Activated T-cell treated with anti-CD3 and anti-CD28 coated beads, Interleukin-2, amount 50 U/mL, for 1 hour (primary cell): Measurements from ENCODE around the gene PCDHGA3.
"Not testable (repeated sequence)": the region's sequence is repeated elsewhere in the genome, so short reads cannot be mapped to it uniquely, and the experiment has no call there.

Experiments
- DNase-seq: peaks from one replicate; pipeline ENCODE4 v3.0.0-alpha.2; 2020

Gene PCDHGA3

GRCh38 chr5:141343242-141343952 is at the start of gene PCDHGA3:
Gene PCDHGA3 (plus strand): TSS chr5:141343829. CDS start chr5:141344034, 205 bp downstream.
- no peak for DNase-seq

DNA sequence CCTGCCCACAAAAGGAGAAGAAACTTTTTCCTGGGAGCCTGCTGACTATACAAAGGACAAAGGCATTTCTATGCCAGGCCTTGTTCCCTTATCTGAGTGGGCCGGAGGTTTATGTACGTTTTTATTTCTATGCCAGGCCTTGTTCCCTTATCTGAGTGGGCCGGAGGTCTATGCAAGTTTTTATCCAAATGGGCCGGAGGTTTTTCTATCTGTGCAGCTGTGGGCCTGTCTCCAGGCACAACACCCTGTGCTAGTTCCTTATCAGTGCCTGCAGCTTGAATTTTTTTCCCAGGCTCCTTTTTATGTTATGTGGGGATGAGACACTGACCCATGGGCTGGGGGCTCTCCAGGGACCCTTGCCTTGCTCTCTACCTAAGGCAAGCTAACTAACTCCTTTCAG is 45.3 kb upstream of the PCDHGA3 start:
- DNase-seq, result no peak

DNA sequence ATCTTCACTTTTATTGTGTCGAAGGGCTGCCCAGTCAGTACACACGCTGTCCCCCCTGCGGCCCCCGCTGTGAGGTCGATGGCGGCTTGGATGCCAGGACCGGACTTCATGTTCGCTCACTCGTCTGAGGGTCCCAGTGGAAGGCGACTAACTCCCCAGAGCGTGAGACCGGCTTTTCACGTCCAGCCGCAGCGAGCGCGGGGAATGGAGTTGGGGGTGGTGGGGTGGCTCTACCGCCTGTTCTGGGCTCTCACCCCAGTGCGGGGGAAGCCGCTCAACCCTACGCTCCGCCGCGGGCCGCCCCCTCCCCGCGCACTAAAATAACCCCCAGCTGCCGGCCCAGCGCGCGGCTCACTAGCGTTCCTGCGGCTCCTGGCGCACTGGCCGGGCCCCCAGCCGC is 39.9 kb upstream of the PCDHGA3 start, which contains the start of gene SLC25A2:
Gene SLC25A2, minus strand, starts transcription at position 294 of the 400 bp plus-strand sequence. Its CDS starts 184 bp downstream, at position 110.
- DNase-seq, result no peak

GRCh38 chr5:141306630-141307029 is 37.0 kb upstream of the PCDHGA3 start:
- DNase-seq, result no peak

GRCh38 chr5:141313711-141314110 is 29.9 kb upstream of the PCDHGA3 start:
- DNase-seq, result no peak

- DNase-seq, result not testable (repeated sequence)
Measured at GRCh38 chr5:141316963-141317362, 26.7 kb upstream of the PCDHGA3 start.

DNA sequence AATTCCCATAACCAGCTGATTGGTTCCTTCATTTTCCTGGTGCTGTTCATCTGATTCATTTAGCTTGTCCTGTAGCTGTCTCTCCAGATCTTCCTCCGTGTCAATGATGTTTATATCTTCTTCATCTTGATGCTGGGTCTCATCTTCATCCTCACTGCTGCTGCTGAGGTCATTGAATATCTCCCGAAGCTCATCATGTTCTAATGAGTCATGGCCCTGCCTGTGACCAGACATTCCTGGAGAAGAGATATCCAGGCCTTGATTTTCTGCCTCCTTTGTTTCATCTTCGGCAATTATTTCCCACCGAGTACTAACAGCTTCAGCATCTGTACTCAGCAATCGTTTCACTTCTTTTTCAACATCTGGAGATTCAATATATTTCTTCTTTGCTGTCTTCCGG is 24.4 kb upstream of the PCDHGA3 start:
- no peak for DNase-seq

DNA sequence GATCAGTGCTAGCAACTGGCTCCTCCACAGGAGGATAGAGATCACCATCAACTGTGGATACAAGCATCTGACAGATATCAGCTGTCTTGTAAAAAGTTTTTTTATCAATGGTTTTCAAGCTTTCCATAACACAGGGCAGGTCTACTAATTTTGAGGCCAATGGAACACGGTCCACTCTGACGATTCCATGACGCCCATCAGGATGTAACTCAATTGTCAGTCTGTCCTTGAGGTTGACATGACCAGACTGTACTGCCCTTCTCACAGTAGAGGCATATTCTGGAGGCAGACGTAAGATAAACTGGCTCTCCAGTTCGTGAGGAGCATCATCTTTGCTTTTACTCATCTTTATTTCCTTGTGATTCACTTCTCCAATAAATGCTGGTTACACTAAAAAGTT is 23.9 kb upstream of the PCDHGA3 start:
- no peak for DNase-seq

- DNase-seq, result peak; percentile 93
Measured at GRCh38 chr5:141320225-141321169, 23.1 kb upstream of the PCDHGA3 start, which contains the start of gene TAF7. Gene TAF7 (minus strand): TSS chr5:141320784. CDS start chr5:141320044, 740 bp downstream.

- DNase-seq, result no peak
Measured at GRCh38 chr5:141322261-141322660, 21.4 kb upstream of the PCDHGA3 start.

GRCh38 chr5:141326088-141326854 is 17.4 kb upstream of the PCDHGA3 start:
- DNase-seq, result peak; percentile 71

- no peak for DNase-seq
Measured at GRCh38 chr5:141328231-141328630, 15.4 kb upstream of the PCDHGA3 start.

DNA sequence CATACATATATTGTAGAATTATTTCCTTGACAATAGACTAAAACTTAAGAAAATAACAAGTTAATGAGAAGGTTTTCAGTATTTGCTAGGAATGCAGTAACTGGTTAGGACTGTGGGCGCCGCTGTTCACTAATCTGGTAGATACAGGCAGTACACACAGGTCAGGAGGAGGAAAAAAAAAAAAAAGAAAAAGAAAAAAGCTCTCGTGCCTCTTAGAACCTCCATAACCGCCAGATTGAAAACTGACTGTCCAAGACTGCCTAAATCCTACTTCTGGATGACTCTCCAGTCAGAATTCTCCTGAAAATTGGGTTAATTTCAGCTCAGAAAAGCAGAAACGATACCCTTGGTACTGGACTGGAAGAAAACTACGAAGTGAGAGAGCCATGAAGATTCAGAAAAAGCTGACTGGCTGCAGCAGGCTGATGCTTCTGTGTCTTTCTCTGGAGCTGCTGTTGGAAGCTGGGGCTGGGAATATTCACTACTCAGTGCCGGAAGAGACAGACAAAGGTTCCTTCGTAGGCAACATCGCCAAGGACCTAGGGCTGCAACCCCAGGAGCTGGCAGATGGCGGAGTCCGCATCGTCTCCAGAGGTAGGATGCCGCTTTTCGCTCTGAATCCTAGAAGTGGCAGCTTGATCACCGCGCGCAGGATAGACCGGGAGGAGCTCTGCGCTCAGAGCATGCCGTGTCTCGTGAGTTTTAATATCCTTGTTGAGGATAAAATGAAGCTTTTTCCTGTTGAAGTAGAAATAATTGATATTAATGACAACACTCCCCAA is 13.1 kb upstream of the PCDHGA3 start, which contains the start of gene PCDHGA1:
Gene PCDHGA1, plus strand, starts transcription at position 216 of the 782 bp plus-strand sequence.
- DNase-seq, result peak; percentile 32

GRCh38 chr5:141332571-141332970 is 11.1 kb upstream of the PCDHGA3 start:
- DNase-seq, result not testable (repeated sequence)

GRCh38 chr5:141338538-141339306 is 4.9 kb upstream of the PCDHGA3 start, which contains the start of gene PCDHGA2:
Gene PCDHGA2 (plus strand): TSS chr5:141338760.
- DNase-seq, result no peak

- DNase-seq, result not testable (repeated sequence)
Measured at GRCh38 chr5:141340781-141341354, 2.8 kb upstream of the PCDHGA3 start.

DNA sequence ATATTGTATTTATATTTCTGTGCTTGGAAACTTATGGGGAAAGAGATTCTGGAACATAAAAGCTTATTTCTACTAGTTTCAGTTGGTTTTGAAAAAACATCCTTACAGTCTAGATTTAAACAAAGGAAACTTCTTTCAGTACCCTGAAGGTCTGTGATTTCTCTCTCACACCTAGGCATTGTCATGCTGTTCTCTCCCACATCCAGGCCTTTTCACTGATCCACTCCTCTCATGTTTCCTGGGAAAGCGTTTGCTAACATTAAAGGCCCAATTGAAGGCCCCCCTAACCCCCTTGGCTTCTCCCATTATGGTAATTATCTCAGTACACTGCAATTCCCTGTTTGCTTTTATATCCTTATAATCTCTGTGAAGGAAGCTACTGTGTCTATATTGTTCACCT is 856 bp upstream of the PCDHGA3 start:
- no peak for DNase-seq

DNA sequence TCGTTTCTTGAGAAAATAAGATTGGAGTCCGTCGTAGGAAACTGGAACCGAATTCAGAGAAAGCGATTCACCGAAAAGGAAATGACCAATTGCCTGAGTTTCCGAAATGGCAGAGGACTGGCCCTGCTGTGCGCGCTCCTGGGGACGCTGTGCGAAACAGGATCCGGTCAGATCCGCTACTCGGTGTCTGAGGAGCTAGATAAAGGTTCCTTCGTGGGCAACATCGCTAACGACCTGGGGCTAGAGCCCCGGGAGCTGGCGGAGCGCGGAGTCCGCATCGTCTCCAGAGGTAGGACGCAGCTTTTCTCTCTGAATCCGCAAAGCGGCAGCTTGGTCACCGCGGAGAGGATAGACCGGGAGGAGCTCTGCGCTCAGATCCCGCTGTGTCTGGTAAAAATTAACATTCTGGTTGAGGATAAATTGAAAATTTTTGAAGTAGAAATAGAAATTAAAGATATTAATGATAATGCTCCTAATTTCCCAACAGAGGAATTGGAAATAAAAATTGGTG is 379 bp downstream of the PCDHGA3 start:
- DNase-seq, result no peak

DNA sequence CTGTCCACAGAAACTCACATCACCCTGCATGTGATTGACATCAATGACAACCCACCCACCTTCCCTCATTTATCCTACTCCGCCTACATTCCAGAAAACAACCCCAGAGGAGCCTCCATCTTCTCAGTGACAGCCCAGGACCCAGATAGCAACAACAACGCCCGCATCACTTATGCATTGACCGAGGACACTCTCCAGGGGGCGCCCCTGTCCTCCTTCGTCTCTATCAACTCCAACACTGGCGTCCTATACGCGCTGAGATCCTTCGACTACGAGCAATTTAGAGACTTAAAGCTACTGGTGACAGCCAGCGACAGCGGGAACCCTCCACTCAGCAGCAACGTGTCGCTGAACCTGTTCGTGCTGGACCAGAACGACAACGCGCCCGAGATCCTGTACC is 1.7 kb downstream of the PCDHGA3 start:
- no peak for DNase-seq

DNA sequence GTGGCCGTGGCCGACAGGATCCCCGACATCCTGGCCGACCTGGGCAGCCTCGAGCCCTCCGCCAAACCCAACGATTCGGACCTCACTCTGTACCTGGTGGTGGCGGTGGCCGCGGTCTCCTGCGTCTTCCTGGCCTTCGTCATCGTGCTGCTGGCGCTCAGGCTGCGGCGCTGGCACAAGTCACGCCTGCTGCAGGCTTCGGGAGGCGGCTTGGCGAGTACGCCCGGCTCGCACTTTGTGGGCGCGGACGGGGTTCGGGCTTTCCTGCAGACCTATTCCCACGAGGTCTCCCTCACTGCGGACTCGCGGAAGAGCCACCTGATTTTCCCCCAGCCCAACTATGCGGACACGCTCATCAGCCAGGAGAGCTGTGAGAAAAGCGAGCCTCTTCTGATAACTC is 2.4 kb downstream of the PCDHGA3 start:
- not testable (repeated sequence) for DNase-seq
